HEK293 (cell line): ENCODE results near the gene RBMS1.

Experiments used
- CTCF ChIA-PET: fragments of 350-600 bp; formaldehyde crosslinking; extraction: SDS; loops from one replicate; lab custom pipeline; 2021; ENCODE audit warnings: antibody characterized with exemption; lab: Yijun Ruan, JAX
- POLR2A ChIA-PET: fragments of 300-600 bp; formaldehyde crosslinking; extraction: SDS; loops from one replicate; lab custom pipeline; 2020; ENCODE audit warnings: antibody characterized with exemption, inconsistent platforms; lab: Yijun Ruan, JAX
- H3K27ac ChIP-seq: fragments of 200-500 bp; sonication (Bioruptor generic); 2 replicates; pipeline ENCODE4 v1.5.1; 2014; ENCODE audit warnings: low read depth, low read length, control low read depth, inconsistent platforms; ENCODE audit errors: extremely low read depth
- H3K36me3 ChIP-seq, 2 experiments: fragments of 200-500 bp in 1 of 2; sonication (Bioruptor generic) in 1 of 2; 1 replicate in 1 of 2; 2 replicates in 1 of 2; pipeline ENCODE4 v1.5.1; 2014 to 2017; ENCODE audit warnings: inconsistent platforms in 2 of 2, low read length in 2 of 2; ENCODE audit not compliant: control insufficient read depth in 2 of 2, insufficient read depth in 1 of 2
- H3K4me1 ChIP-seq: fragments of 200-500 bp; sonication (Bioruptor generic); 2 replicates; pipeline ENCODE4 v1.5.1; 2014; ENCODE audit warnings: mild to moderate bottlenecking, low read length, inconsistent platforms; ENCODE audit not compliant: control insufficient read depth, insufficient read depth
- H3K4me3 ChIP-seq: 2 replicates; pipeline ENCODE4 v1.5.1; 2011; ENCODE audit warnings: low read depth, mild to moderate bottlenecking, control low read depth, low read length, moderate library complexity
- H3K9me3 ChIP-seq: fragments of 200-500 bp; sonication (Bioruptor generic); 2 replicates; pipeline ENCODE4 v1.5.1; 2014; ENCODE audit warnings: low read depth, low read length, inconsistent platforms; ENCODE audit not compliant: control insufficient read depth, insufficient read depth
- BCL6B ChIP-seq: fragments of 450-650 bp; formaldehyde crosslinking; IDR thresholded peaks from 2 replicates; pipeline ENCODE4 v1.5.1; 2017; ENCODE audit warnings: missing biosample characterization, missing genetic modification characterization
- EGR2 ChIP-seq: fragments of 450-650 bp; formaldehyde crosslinking; IDR thresholded peaks from 2 replicates; pipeline ENCODE4 v1.5.1; 2016; ENCODE audit warnings: low read depth, missing biosample characterization, missing genetic modification characterization
- KLF1 ChIP-seq: fragments of 450-650 bp; formaldehyde crosslinking; IDR thresholded peaks from 2 replicates; pipeline ENCODE4 v1.5.1; 2016; ENCODE audit warnings: missing biosample characterization, missing genetic modification characterization
- KLF10 ChIP-seq: fragments of 450-650 bp; IDR thresholded peaks from 2 replicates; pipeline ENCODE4 v1.5.1; 2018; ENCODE audit warnings: missing biosample characterization, mild to moderate bottlenecking, missing genetic modification characterization
- PRDM10 ChIP-seq: fragments of 450-650 bp; formaldehyde crosslinking; IDR thresholded peaks from 2 replicates; pipeline ENCODE4 v1.5.1; 2016; ENCODE audit warnings: missing biosample characterization, missing genetic modification characterization
- SCRT1 ChIP-seq: fragments of 450-650 bp; formaldehyde crosslinking; IDR thresholded peaks from 2 replicates; pipeline ENCODE4 v1.5.1; 2016; ENCODE audit warnings: missing biosample characterization, missing genetic modification characterization, borderline replicate concordance
- SP7 ChIP-seq: fragments of 450-650 bp; formaldehyde crosslinking; IDR thresholded peaks from 2 replicates; pipeline ENCODE4 v1.5.1; 2016; ENCODE audit warnings: missing biosample characterization, missing genetic modification characterization
- ZFHX2 ChIP-seq: fragments of 450-650 bp; formaldehyde crosslinking; conservative IDR thresholded peaks from 2 replicates; pipeline ENCODE4 v1.5.1; 2016; ENCODE audit warnings: missing biosample characterization, missing genetic modification characterization
- ZNF112 ChIP-seq: fragments of 450-650 bp; formaldehyde crosslinking; IDR thresholded peaks from 2 replicates; pipeline ENCODE4 v1.5.0; 2017; ENCODE audit warnings: missing biosample characterization, missing genetic modification characterization
- ZNF114 ChIP-seq: fragments of 450-650 bp; formaldehyde crosslinking; IDR thresholded peaks from 2 replicates; pipeline ENCODE4 v1.5.0; 2017; ENCODE audit warnings: missing biosample characterization, missing genetic modification characterization
- ZNF146 ChIP-seq: fragments of 450-650 bp; formaldehyde crosslinking; IDR thresholded peaks from 2 replicates; pipeline ENCODE4 v1.5.1; 2016; ENCODE audit warnings: missing biosample characterization, missing genetic modification characterization
- ZNF148 ChIP-seq: fragments of 450-650 bp; formaldehyde crosslinking; IDR thresholded peaks from 2 replicates; pipeline ENCODE4 v1.5.0; 2017; ENCODE audit warnings: missing biosample characterization, missing genetic modification characterization, borderline replicate concordance
- ZNF157 ChIP-seq: fragments of 450-650 bp; formaldehyde crosslinking; IDR thresholded peaks from 2 replicates; pipeline ENCODE4 v1.5.1; 2016; ENCODE audit warnings: missing biosample characterization, missing genetic modification characterization
- ZNF311 ChIP-seq: fragments of 450-650 bp; formaldehyde crosslinking; IDR thresholded peaks from 2 replicates; pipeline ENCODE4 v1.5.1; 2017; ENCODE audit warnings: missing biosample characterization, missing genetic modification characterization, borderline replicate concordance
- ZNF394 ChIP-seq: fragments of 450-650 bp; formaldehyde crosslinking; IDR thresholded peaks from 2 replicates; pipeline ENCODE4 v1.5.1; 2016; ENCODE audit warnings: missing biosample characterization, missing genetic modification characterization, mild to moderate bottlenecking, moderate library complexity, borderline replicate concordance
- ZNF521 ChIP-seq: fragments of 450-650 bp; formaldehyde crosslinking; IDR thresholded peaks from 2 replicates; pipeline ENCODE4 v1.5.1; 2017; ENCODE audit warnings: missing biosample characterization, mild to moderate bottlenecking, missing genetic modification characterization
- ZNF610 ChIP-seq: fragments of 450-650 bp; formaldehyde crosslinking; IDR thresholded peaks from 2 replicates; pipeline ENCODE4 v1.5.1; 2016; ENCODE audit warnings: missing biosample characterization, missing genetic modification characterization, borderline replicate concordance
- ZNF629 ChIP-seq: fragments of 450-650 bp; formaldehyde crosslinking; IDR thresholded peaks from 2 replicates; pipeline ENCODE4 v1.5.1; 2017; ENCODE audit warnings: missing biosample characterization, missing genetic modification characterization
- ZNF677 ChIP-seq: fragments of 450-650 bp; IDR thresholded peaks from 2 replicates; pipeline ENCODE4 v1.5.0; 2018; ENCODE audit warnings: missing biosample characterization, mild to moderate bottlenecking, missing genetic modification characterization, moderate library complexity
- ZNF791 ChIP-seq: fragments of 450-650 bp; formaldehyde crosslinking; IDR thresholded peaks from 2 replicates; pipeline ENCODE4 v1.5.1; 2016; ENCODE audit warnings: missing biosample characterization, missing genetic modification characterization
- ZNF843 ChIP-seq: fragments of 450-650 bp; formaldehyde crosslinking; IDR thresholded peaks from 2 replicates; pipeline ENCODE4 v1.5.1; 2016; ENCODE audit warnings: missing biosample characterization, missing genetic modification characterization

The RBMS1 gene

GRCh38 chr2:160515120-160515519 lies 21.5 kb upstream of the RBMS1 start:
- Histone ChIP-seq H3K36me3 (no peaks in the 10 kb centered on the region), H3K27ac (no peak overlapping the region), H3K4me3 (no peak overlapping the region), H3K4me1 (peaks cover 9% of the 10 kb centered on the region), H3K9me3 (no peaks in the 10 kb centered on the region)
- POLR2A ChIA-PET, result no interaction called here
- CTCF ChIA-PET, result no interaction called here
- TF ChIP-seq ZNF521 (tag by site-specific recombination) (no peak), PRDM10 (tag by site-specific recombination) (no peak), ZNF114 (tag by site-specific recombination) (no peak), ZNF112 (tag by site-specific recombination) (no peak), ZNF610 (tag by site-specific recombination) (no peak), ZNF146 (no peak), ZNF311 (tag by site-specific recombination) (no peak), ZNF394 (tag by site-specific recombination) (no peak)

- ChIA-PET POLR2A (no interaction called here), CTCF (interaction anchor here (0.7 kb wide), 1 partner anchor 260 kb away, joined by 3 read pairs; no protein-coding TSS in a partner anchor)
- H3K36me3 ChIP-seq, result no peaks in the 10 kb centered on the region
These were observed 19.5 kb upstream of the RBMS1 start for GRCh38 chr2:160513120-160513519.

GRCh38 chr2:160512491-160512890 lies 18.9 kb upstream of the RBMS1 start:
- Histone ChIP-seq H3K9me3 (no peaks in the 10 kb centered on the region), H3K4me1 (peaks cover 9% of the 10 kb centered on the region), H3K4me3 (no peak overlapping the region), H3K36me3 (no peaks in the 10 kb centered on the region), H3K27ac (no peak overlapping the region)
- ChIA-PET POLR2A (no interaction called here), CTCF (no interaction called here)
- TF ChIP-seq ZNF157 (tag by site-specific recombination) (no peak), ZNF629 (tag by site-specific recombination) (no peak), KLF10 (tag by site-specific recombination) (no peak), ZFHX2 (tag by site-specific recombination) (peak; percentile 60), SCRT1 (tag by site-specific recombination) (no peak), BCL6B (tag by site-specific recombination) (no peak), EGR2 (tag by site-specific recombination) (peak; percentile 70), SP7 (tag by site-specific recombination) (no peak), ZNF148 (tag by site-specific recombination) (no peak), ZNF843 (tag by site-specific recombination) (no peak)

More at GRCh38 chr2:160513120-160513519, 19.5 kb upstream of the RBMS1 start:
- H3K9me3 ChIP-seq, result no peaks in the 10 kb centered on the region
- H3K4me1 ChIP-seq, result peaks cover 9% of the 10 kb centered on the region
- no peak overlapping the region for H3K4me3 ChIP-seq
- H3K27ac ChIP-seq, result no peak overlapping the region
- TF ChIP-seq KLF1 (tag by site-specific recombination) (no peak), ZNF677 (tag by site-specific recombination) (no peak), ZNF791 (tag by site-specific recombination) (no peak)
